C4-2B (cell line): ENCODE results near the gene SRSF3.
A peak's percentile ranks its signal among the peaks of the same experiment; 100 is the strongest.

Experiments
- H3K27ac ChIP-seq: fragments of 450-650 bp; 2 replicates; pipeline ENCODE4 v1.5.1; 2017
- CTCF ChIP-seq: fragments of 450-650 bp; conservative IDR thresholded peaks from 2 replicates; pipeline ENCODE4 v1.5.1; 2017; ENCODE audit warnings: mild to moderate bottlenecking
- ZFX ChIP-seq: fragments of 450-650 bp; IDR thresholded peaks from 2 replicates; pipeline ENCODE4 v1.6.1; 2017

SRSF3 gene

GRCh38 chr6:36631326-36632011 is 37.3 kb downstream of the SRSF3 start:
- no peak overlapping the region for H3K27ac ChIP-seq
- TF ChIP-seq ZFX (no peak), CTCF (no peak)

GRCh38 chr6:36633370-36633769 is 39.2 kb downstream of the SRSF3 start:
- TF ChIP-seq ZFX (no peak), CTCF (no peak)
- H3K27ac ChIP-seq, result peak overlapping the region; percentile 58

GRCh38 chr6:36633915-36634314 is 39.8 kb downstream of the SRSF3 start:
- no peak for TF ChIP-seq CTCF

GRCh38 chr6:36634317-36635108 is 40.4 kb downstream of the SRSF3 start:
- TF ChIP-seq ZFX (no peak), CTCF (no peak)
- peak overlapping the region; percentile 58 for H3K27ac ChIP-seq

More at GRCh38 chr6:36633915-36634314, 39.8 kb downstream of the SRSF3 start:
- H3K27ac ChIP-seq, result peak overlapping the region; percentile 58

DNA sequence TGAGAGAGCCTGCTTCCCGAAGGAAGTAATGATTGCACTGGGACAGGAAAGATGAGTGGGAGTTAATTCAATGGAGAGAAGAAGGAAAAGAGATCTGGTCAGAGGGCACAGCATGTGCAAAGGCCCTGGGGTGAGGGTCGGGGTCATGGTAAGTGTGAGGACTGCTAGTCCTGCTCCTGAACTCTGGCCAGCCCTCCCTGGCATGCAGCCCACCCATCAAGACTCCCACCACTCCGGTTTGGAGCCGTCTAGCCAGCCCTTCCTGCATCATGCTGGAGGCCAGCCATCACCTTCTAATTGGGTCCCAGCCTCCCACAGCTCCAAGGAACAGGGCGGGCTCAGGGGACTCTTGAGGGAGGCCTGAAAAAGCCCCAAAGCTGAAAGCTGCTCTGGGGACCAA is 42.1 kb downstream of the SRSF3 start:
- no peak for TF ChIP-seq CTCF
- no peak for TF ChIP-seq ZFX
- H3K27ac ChIP-seq, result no peak overlapping the region

DNA sequence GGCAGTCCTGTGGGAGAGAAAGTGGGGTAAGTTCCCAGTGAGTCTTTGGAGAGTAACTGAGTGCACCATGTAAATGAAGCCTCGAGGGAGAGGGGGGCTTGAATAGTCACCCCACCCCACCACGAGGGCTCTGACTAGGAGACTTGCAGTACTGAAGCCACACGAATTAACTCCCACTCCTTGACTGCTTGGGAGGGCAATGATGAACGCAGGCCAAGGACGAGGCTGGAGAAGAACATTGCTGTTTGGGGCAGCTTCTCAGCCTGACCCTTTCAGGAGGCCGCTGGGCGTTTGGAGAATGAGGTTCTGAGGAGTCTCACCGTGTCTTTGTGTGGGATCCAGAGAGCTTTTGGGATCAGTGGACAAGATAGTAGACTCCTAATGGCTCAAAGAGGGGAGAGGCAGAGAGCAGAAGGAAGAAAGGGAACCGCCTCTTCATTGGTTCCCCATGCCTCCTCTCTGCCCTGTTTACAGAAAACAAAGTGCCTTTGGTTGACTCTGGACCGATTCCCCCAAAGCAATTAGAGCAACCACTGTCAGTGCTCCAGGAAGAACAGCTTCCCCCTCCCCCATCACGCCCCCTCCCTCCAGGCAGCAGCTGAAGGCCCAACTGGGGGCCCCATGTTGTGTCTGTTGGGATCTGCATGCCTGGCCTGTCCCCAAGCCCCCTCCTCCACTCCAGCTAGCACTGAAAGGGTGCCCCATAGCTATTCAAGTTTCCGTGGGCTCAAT is 42.7 kb downstream of the SRSF3 start:
- TF ChIP-seq CTCF, result no peak
- TF ChIP-seq ZFX, result no peak

GRCh38 chr6:36638579-36638978 is 44.4 kb downstream of the SRSF3 start:
- H3K27ac ChIP-seq, result no peak overlapping the region
- TF ChIP-seq ZFX (no peak), CTCF (no peak)

More for the DNA sequence above, 42.7 kb downstream of the SRSF3 start:
- H3K27ac ChIP-seq, result no peak overlapping the region
